ENCODE data around the gene PDE1A.
"Not testable (repeated sequence)": the region's sequence is repeated elsewhere in the genome, so short reads cannot be mapped to it uniquely, and the experiment has no call there.

Gene PDE1A

DNA sequence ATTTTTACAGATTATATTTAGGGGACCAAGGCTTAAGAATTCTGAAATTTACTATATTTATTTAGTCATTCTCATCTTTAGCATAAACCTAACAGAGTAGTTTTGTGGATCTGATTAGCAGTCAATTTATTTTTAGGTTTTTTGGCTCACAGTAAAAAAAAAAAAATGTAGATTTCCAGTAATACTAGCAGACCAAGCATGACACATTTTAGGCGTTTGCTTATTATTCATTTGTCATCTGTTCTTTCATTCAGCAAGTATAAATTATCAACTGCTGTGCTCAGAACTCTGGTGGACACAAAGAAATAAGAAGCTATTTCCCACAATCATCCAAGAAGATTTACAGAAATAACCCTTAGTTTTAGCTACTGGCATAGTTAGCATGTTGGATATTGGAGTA, 20.6 kb downstream of the PDE1A start:
- DNase-seq (ENCODE audit: low read depth) = peak; percentile 73

DNA sequence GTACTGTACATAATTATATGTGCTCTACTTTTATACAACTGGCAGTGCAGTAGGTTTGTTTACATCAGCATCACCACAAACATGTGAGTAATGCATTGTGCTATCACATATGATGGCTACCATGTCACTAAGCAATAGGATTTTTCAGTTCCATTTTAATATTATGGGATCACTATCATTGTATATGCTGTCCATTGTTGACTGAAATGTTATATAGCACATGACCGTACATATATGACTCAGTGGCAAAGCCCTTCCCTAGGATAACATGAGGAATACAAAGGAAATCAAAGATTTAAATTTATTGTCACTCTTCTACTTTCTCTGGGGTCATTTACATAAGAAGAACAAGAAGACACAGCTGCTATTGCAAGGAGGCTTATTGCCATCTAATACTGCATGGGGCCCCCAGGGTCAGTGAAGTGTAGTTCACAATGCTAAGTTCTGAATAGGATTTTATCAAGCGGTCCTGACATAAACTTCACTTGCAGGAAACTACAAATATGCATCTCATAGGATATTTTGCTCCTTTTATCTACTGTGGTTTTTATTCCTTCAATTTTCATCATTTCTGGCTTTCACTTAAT, 21.8 kb downstream of the PDE1A start:
- DNase-seq (ENCODE audit: low read depth) = no peak

DNA sequence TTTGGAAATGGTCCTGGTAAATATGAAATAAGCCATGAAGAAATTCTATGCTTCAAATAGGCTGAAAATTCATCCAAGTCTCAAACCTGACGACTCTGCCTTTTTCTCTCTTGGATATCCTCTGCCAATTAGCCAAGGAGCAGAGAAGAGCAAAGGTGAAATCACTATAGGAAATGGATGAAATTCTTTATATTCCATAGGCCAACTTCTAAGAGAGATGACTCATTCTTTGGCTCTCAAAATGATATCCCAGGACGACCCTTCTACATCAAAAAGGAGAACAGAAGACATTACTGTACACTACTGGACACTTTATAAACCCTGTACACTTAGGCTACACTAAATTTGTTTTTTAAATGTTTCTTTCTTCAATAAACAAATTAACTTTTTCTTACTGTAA, 22.7 kb downstream of the PDE1A start:
- no peak for DNase-seq (ENCODE audit: low read depth)

DNA sequence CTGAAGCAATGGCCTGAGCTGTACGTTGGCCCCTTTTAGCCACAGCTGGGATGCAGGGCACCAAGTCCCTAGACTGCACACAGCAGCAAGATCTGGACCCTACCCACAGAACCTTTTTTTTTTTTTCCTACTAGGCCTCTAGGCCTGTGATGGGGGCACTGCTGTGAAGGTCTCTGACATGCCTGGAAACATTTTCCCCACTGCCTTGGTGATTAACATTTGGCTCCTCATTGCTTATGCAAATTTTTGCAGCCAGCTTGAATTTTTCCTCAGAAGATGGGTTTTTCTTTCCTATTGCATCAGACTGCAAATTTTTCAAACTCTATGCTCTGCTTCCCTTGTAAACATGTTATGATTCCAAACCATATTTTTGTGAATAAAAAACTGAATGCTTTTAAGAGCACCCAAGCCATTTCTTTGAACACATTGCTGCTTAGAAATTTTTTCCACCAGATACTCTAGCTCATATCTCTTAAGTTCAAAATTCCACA, 33.5 kb downstream of the PDE1A start:
- no peak for DNase-seq (ENCODE audit: low read depth)

DNA sequence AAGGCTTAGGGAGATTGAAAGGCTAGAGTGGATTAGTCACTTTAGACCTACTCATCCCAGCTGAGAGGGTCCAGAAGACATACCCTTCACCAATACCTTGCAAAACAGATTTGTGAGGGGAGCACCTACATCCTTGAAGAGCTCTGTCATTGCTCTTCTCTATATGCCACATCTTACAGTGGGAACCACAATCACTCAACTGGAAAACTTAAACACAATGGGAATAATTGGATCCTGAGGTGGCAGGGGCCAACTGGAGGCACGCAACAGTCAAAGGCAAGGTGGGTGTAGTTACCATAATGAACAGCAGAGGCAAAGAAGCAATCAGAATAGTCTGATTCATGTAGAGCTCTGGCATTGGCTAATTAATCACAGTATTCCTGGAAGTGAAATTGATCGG, 35.4 kb downstream of the PDE1A start:
- DNase-seq (ENCODE audit: low read depth) = no peak

DNA sequence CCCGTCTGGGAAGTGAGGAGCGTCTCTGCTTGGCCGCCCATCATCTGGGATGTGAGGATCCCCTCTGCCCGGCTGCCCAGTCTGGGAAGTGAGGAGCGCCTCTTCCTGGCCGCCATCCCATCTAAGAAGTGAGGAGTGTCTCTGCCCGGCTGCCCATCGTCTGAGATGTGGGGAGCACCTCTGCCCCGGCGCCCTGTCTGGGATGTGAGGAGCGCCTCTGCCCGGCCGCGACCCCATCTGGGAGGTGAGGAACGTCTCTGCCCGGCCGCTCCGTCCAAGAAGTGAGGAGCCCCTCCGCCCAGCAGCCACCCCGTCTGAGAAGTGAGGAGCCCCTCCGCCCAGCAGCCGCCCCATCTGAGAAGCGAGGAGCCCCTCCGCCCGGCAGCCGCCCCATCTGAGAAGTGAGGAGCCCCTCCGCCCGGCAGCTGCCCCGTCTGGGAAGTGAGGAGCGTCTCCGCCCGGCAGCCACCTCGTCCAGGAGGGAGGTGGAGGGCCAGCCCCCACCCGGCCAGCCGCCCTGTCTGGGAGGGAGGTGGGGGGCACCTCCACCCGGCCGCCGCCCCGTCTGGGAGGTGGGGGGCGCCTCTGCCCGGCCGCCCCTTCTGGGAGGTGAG, 40.5 kb downstream of the PDE1A start:
- not testable (repeated sequence) for DNase-seq (ENCODE audit: low read depth)

DNA sequence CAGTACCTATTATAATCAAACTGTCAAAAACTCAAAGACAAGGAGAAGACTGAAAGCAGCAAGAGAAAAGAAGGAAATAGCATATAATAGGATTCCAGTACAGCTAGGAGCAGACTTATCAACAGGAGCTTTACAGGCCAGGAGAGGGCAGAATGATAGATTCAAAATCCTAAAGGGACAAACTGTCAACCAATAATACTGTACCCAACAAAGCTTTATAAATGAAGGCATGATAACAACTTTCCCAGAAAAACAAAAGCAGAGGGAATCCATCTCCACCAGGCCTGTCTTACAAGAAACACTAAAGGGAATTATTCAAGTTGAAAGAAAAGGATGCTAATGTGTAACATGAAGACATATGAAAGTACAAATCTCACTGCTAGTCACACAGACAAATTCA, 42.0 kb downstream of the PDE1A start:
- DNase-seq (ENCODE audit: low read depth) = no peak

DNA sequence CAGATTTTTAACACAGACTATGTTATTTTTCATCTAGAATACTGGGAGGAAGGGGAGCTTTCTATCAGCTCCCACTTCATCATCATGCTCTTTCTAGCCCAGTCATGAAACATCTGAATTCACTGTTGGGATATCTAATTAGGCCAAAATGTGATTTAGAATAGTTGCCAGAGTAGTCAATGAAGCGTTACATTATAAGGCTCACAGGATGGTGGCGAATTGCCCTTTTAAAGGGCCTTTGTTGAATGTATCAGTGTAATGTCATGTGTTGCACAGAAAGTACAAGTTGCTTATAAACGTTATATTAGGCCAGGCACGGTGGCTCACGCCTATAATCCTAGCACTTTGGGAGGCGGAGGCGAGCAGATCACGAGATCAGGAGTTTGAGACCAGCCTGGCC, 45.6 kb downstream of the PDE1A start:
- no peak for DNase-seq (ENCODE audit: low read depth)

DNA sequence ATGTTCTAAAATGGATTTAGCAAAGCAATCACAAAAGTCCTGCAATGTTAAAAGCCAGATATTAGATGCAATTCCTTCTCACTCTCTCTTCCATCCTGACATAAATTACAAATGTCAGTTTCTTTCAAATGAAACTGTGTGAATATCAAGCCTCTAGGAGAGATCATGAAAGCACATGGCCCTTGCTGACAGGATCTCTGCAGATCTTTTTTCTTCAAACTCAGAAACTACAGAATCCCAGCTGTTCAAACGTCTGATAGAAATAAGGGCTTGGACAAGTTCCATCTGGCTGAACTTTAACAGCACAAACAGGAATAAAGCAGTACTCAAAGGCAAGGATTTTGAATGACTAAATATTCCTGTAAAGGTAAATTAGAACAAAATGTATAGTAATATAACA, 47.6 kb downstream of the PDE1A start:
- no peak for DNase-seq (ENCODE audit: low read depth)

DNA sequence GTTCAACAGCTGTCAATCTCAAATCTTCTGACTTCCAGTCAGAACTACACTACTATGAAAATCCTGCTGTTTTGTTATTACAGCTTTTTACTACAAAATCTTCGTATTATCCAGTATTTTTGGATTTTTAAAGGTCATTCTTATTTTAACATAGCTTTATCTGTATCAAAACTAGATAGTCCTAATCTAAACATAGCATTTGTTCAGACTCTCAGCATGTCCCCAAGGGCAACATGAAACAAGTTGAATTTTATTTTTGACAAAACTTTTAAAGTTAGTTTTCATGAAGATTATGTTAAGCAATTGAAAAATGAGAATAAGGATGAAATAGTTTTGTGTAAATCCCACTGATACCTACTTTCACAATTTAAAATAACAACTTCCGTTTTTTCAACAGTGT, 48.1 kb downstream of the PDE1A start:
- no peak for DNase-seq (ENCODE audit: low read depth)

DNA sequence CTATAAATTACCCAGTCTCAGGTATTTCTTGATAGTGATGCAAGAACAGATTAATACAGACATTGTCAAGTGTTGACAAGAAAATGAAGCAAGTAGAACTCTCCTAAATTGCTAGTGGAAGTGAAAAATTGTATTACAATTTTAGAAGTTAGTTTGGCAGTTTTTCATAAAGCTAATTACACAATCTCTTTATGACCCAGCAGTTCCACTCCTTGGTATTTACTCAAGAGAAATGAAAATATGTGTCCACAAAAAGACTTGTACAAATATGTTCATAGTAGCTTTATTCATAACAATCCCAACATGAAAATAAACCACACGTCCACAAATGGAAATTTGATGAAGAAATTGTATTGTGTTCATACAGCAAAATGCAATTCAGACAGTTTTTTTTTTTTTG, 49.4 kb downstream of the PDE1A start:
- DNase-seq (ENCODE audit: low read depth) = no peak

DNA sequence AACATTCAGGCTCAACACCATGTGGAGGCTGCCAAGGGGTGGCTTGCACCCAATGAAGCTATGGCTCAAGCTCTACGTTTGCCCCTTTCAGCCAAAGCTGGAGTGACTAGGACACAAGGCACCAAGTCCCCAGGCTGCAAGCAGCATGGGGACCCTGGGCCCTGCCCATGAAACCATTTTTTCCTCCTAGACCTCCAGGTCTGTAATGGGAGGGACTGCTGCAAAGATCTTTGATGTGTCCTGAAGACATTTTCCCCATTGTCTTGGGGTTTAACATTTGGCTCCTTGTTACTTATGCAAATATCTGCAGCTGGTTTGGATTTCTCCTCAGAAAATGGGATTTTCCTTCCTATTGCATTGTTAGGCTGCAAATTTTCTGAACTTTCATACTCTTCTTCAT, 51.0 kb downstream of the PDE1A start:
- DNase-seq (ENCODE audit: low read depth) = no peak

DNA sequence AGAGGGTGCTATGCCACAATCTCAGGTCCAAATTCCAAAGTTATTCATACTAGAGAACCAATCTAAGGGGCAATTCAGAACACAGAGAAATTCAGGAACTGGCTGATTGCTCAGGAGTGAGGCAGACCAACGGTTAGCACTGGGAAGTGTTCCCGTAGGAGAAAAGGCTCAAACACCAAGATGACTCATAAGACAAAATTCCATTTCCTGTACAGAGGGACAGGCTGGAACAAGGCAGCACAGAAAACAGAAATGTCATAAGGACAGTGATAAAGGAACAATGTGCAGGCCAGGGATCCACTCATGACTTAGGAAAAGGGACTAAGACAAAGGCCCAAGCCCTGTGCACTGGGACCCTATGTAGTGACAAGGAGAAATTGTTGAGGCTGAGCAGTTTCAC, 54.2 kb downstream of the PDE1A start:
- DNase-seq (ENCODE audit: low read depth) = peak; percentile 79

DNA sequence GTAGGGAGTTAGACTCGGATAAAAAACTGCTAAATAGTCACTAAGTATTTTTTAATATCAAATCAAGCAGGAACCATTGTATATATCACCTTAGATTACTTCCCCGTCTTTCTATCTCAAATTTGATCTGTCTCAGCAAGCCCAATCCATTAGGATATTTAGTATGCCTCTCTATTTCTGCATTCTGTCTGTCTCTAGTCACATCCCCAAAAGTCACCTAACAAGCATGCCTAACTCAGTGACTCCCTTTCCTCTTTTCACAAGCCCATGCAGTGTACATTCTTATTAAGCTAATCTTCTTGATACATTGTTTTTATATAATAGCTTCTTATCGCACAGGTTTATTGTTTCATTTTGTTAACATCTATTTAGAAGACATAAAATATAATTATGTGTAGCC, 57.8 kb downstream of the PDE1A start:
- DNase-seq (ENCODE audit: low read depth) = no peak

DNA sequence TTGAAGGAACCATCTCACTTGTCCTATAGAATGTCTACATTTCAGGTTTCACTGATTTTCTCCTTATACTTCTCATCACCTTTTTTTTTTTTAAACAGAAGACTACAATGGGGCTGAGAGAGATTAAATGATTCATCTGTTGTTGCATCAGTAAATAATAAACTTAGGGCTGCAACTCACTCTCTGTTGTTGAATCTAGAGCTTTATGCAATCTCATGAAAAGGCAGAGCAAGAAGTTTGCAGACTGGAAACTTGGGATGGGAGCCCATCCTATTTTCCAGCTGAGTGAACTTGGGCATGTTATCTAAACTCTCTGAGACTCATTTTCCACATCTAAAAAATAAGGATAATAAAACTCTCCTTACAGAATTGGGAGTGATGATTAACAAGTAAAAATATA, 58.4 kb downstream of the PDE1A start:
- peak; percentile 57 for DNase-seq (ENCODE audit: low read depth)

DNA sequence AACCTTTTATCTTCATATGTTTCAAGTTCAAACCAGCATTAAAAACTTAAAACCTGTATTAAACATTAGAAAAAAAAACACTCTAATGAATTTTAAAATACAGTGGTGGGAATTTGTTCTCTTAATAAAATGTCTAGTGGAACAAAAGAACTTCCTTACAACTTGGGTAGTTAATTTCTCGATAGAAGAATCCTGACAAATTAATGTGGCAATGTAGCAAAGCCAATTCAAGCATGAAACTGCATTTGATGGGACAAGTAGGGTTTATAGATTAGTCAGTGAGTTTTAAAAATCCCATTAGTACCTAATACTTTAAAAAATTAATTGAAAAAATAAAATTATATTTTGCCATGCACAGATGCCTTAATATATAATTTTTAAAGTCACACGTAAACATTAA, 59.4 kb downstream of the PDE1A start:
- DNase-seq (ENCODE audit: low read depth) = no peak

DNA sequence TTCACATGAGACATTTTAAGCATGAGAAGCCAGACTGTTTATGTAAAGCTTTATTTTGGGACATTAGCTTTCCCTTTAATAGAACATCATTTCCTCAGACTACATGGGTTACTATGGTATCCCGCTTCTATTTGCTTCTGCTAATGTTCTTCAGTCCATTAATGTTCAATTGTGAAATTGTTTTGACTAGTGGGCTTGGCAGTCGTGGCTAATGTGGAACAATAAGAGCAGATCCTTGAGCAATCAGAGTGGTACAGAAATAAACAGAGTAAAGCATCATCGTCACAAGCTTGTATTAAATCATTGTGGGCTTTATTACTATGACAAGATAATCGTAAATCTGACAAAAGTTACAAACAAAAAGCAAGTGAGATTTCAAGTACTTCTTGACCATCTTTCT, 60.2 kb downstream of the PDE1A start:
- DNase-seq (ENCODE audit: low read depth) = peak; percentile 75

DNA sequence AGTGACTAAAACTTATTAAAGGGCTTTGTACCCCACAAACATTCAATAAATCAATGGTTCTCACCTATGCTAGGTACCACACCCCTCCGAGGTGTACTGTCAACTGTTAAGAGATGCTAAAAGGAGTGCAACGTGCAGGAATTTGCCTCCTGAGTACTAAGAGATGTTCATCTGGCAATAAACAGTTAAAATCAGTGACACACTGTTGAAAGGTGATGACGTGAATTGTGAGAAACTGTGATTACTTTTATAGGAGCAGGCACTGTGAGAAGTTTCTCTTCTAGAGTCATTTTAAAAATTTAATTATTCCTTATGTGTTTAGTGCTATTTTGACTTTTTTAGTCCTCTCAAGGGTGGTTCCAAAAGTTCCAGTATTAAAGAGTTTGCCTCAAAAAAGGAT, 61.0 kb downstream of the PDE1A start:
- DNase-seq (ENCODE audit: low read depth) = no peak

DNA sequence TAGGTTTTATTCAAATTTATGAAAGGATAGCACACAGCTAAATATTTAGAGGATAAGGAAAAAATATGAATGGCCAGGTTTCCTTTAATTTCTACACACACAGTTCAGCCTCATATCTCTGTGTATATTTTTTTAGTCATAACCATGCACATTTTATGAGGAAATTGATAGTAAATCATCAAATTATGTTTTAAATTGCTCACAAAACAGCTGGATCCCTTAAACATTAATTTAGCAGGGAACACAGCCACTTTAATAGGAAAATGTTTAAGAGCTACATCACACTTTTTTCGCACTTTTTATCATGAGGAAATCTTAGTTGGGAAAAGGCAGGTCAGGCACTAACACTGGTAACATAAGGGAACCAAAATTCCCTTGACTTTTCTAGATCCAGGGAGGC, 65.4 kb downstream of the PDE1A start:
- DNase-seq (ENCODE audit: low read depth) = no peak

DNA sequence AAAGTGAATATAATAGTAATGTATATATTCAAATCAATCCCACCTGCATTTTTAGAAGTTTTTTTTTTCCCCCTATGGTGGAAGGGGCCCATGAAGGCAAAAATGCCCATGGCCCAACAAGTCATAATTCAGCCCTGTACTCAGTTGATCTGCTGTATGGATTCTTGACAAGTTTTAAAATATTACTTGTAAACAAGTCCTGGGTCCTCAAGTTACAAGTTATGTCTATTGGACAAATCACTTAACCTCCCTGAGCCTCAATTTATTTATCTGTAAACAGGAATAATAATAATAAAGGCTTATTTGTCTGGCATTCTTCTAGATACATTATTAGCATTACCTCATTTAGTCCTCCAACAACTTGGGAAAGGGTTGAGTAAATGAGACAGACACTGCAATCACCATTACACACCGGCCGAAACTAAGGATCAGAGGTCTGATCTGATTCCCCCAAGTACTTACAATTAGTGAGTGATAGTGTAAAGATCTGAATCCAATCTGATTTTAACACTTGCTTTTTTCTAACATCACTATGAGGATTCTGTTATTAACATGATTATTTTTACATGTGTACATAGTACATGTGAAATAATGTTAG, 66.1 kb downstream of the PDE1A start:
- DNase-seq (ENCODE audit: low read depth) = no peak

DNA sequence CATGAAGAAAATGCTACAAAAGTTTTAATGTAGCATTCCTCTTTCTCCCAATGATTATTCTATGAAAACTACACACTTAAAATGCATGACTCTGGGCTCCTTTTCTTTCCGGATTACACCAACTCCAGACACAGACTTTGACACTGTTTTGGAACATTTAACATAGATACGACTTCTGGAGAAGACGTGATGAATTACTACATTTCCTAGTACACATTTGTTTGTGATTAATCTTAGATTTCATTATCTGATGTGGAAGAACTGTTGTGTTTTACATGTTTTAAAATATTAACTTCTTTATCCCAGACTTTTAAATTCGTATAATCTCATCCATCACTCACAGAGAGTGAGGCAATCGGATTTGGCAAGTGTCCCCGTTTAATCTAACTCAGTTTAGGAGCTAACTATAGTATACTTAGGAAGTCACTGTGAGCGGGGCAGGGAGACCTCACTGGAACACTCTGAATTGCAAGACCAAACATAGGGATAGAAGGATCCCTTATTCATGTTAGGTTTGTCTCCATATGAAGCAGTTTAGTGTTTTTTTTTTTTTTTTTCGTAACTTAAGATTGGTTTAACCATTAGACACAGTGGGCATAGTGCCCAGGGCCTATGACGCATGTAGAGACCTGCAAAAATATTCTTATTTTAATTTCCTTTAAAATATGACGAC, 66.7 kb downstream of the PDE1A start:
- DNase-seq (ENCODE audit: low read depth) = peak; percentile 50

DNA sequence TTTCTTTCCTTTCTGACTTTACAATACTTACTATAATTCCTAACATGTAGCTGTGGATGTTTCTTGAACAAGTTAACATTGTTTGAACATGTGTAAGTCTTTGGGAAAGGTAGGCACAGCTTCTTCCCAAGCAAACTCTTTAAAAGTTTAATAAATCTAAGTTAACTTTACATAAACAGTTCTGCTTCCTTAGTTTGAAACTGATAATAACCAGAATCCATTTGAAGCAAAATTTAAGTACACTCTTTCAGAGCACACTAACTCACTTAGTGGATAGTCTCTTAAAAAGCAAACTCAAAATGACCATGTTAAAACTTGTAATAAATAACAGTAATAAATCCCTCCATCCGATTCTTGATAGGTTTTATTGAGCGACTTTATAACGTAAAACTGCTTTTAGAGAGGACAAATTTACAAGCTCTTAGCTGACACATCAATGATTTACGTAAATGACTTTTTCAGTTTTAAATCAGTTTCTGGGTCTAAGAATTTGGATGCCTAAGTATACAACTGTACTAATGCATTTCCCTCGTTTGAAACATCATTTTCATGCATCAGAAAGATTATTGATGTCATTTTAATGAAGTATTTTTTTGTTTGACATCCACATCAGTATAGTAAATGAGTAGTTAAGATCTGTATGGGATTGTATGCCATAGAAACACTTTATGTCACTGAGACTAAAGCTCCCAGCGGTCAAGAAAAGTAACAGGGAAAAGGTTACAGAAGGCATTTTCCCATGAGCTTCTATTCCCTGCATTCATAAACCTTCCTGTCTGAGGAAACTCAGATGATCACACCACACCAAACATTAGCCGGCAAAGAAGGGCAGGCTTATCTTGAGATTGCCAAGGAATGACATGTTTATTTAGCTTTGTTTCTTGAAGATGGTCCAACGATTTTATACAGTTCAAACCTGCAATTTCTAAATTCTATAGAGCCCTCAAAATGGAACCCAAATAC, 67.5 kb downstream of the PDE1A start:
- DNase-seq (ENCODE audit: low read depth) = no peak

Measured in stromal cell of bone marrow (primary cell).